LHCN-M2 (cell line): ENCODE data around the gene HSPA1B. TPM values are rescaled to one million over a fixed set of nuclear protein-coding genes. Genes with fewer than 3 reads are reported as not detected.
"Not testable (repeated sequence)": the region's sequence is repeated elsewhere in the genome, so short reads cannot be mapped to it uniquely, and the experiment has no call there.

Experiments used
- DNase-seq: peaks from one replicate; pipeline ENCODE4 v3.0.0-alpha.2; 2012; ENCODE audit warnings: low read depth
- total RNA-seq: library from RNA; depleted of rRNA; stranded (reverse); fragments of >200 nt; gene quantifications from 2 replicates; pipeline ENCODE4 v1.2.3, GENCODE V29; 2014

The HSPA1B gene
- total RNA-seq, 1 experiment from 2014 or later = 86.1 TPM

- no peak for DNase-seq
Measured at GRCh38 chr6:31797588-31797987, 29.9 kb upstream of the HSPA1B start.

DNA sequence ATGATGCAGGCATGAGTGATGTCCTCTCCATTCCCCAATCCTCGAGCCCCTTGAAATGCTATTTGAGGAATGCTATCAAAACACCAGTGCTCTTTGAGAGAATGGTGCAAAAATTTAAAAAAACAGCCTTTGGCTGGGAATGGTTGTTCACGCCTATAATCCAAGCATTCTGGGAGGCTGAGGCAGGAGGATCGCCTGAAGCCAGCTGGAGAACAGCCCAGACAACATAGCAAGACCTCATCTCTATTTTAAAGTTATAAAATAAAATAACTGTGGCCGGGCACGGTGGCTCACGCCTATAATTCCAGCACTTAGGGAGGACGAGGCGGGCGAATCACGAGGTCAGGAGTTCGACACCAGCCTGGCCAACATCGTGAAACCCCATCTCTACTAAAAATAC, 27.8 kb upstream of the HSPA1B start:
- DNase-seq = no peak

GRCh38 chr6:31801031-31801927, 26.3 kb upstream of the HSPA1B start:
- DNase-seq = not testable (repeated sequence)

GRCh38 chr6:31805939-31806469, 21.5 kb upstream of the HSPA1B start:
- DNase-seq = no peak

GRCh38 chr6:31806470-31807272, 20.9 kb upstream of the HSPA1B start, which contains the start of gene LSM2:
TSS of gene LSM2 (minus strand) at chr6:31806966. CDS start at chr6:31806757, 209 bp downstream.
- peak; percentile 96 for DNase-seq

DNA sequence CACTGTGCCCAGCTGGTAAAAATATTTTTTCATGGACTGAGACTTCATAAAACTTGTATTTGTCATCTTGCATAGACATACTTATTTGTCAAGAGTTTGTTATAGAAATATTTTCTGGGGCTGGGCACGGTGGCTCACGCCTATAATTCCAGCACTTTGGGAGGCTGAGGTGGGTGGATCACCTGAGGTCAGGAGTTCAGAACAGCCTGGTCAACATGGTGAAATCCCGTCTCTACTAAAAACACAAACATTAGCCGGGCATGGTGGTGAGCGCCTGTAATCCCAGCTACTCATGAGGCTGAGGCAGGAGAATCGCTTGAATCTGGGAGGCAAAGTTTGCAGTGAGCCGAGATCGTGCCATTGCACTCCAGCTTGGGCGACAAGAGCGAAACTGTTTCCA, 18.9 kb upstream of the HSPA1B start:
- not testable (repeated sequence) for DNase-seq

DNA sequence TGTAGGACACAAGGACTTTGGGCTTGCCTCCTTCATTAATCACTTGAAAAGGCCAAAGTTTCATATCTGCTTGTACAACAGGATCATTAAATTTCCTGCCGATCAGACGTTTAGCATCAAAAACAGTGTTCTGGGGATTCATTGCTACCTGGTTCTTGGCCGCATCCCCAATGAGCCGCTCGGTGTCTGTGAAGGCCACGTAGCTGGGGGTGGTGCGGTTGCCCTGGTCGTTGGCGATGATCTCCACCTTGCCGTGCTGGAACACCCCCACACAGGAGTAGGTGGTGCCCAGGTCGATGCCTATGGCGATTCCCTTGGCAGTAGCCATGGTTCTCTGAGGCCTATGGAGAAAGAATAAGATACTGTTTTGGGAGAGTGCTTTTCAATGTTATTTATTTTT, 15.9 kb upstream of the HSPA1B start:
- no peak for DNase-seq

- no peak for DNase-seq
Measured at GRCh38 chr6:31813465-31813849, 14.1 kb upstream of the HSPA1B start.

GRCh38 chr6:31814677-31815024, 12.9 kb upstream of the HSPA1B start:
- peak; percentile 97 for DNase-seq

GRCh38 chr6:31815025-31815838, 12.3 kb upstream of the HSPA1B start, which contains the start of the genes HSPA1A and HSPA1L:
TSS of gene HSPA1A (plus strand) at chr6:31815543. CDS start at chr6:31815757, 214 bp downstream.
TSS of gene HSPA1L (minus strand) at chr6:31815283. CDS start at chr6:31811972, 3,311 bp downstream.
- peak; percentile 94 for DNase-seq

- DNase-seq = not testable (repeated sequence)
Measured at GRCh38 chr6:31817133-31817928, 10.2 kb upstream of the HSPA1B start.

- DNase-seq = not testable (repeated sequence)
Measured at GRCh38 chr6:31817929-31818511, 9.5 kb upstream of the HSPA1B start.

GRCh38 chr6:31819871-31820299, 7.7 kb upstream of the HSPA1B start:
- no peak for DNase-seq

DNA sequence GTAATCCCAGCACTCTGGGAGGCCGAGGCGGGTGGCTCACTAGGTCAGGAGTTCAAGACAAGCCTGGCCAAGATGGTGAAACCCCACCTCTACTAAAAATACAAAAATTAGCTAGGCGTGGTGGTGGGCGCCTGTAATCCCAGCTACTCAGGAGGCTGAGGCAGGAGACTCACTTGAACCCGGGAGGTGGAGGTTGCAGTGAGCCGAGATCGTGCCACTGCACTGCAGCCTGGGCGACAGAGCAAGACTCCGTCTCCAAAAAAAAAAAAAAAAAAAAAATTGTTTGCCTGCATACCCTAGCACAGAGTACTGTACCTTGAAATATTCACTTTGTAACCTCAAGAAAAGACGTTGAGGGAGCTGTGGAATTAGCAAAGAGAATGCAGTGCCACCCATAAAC, 7.1 kb upstream of the HSPA1B start:
- not testable (repeated sequence) for DNase-seq

GRCh38 chr6:31821301-31822035, 6.1 kb upstream of the HSPA1B start:
- DNase-seq = peak; percentile 64

- DNase-seq = peak; percentile 79
Measured at GRCh38 chr6:31822036-31822821, 5.3 kb upstream of the HSPA1B start.

DNA sequence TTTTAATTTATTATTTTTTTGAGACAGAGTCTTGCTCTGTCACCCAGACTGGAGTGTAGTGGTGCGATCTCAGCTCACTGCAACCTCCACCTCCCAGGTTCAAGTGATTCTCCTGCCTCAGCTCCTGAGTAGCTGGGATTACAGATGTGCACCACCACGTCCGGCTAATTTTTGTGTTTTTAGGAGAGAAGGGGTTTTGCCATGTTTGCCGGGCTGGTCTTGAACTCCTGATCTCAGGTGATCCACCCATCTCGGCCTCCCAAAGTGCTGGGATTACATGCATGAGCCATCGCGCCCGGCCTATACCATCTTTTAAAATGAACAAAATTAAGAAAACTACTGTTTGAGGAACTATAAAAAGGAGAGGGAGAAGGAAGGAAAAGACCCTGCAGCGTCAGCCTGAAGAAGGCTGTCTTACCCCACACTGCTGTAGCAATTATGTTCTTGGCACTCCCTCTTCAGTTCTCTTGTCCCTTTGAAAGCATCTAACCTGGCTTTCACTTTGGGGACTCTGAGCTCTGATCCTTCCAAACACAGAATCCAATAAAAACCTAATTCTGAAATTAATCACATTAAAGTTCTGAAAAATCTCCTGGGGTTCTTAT, 3.8 kb upstream of the HSPA1B start:
- DNase-seq = not testable (repeated sequence)

DNA sequence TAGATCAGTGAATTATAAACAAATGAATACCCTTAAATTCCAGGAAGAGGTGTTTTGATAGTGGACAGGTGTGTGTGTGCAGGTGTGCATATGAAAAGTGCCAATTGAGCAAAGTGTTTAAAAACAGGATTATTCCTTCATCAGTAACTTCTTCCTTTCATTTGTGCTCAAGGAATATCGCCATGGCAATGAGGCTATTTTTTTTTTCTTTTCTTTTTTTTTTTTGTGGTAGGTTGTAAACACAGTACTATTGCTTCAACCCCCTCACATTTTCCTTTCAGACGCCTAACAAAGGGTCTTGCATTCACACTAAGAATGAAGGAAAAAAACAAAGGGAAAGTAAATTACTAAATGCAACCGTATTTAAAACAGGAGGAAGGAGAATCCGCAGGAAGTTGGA, 2.0 kb upstream of the HSPA1B start:
- DNase-seq = no peak
